Astrocyte (in vitro differentiated cells and primary cell): Measurements from ENCODE around the gene EN1. TPM values are rescaled to one million over a fixed set of nuclear protein-coding genes. Genes with fewer than 3 reads are reported as not detected.

Source experiments
- DNase-seq: peaks from one replicate; pipeline ENCODE4 v3.0.0-alpha.2; 2010; ENCODE audit warnings: low read depth
- FAIRE-seq: peaks from 2 replicates; lab custom pipeline; 2011; peaks lifted over from hg19 to GRCh38; lab: Jason Lieb, UNC
- H2AFZ ChIP-seq: 2 replicates; pipeline ENCODE4 v1.6.0; 2012; ENCODE audit warnings: low read depth, low read length, inconsistent platforms
- H3K27ac ChIP-seq: 2 replicates; pipeline ENCODE4 v1.5.1; 2011; ENCODE audit warnings: low read depth, low read length, inconsistent platforms
- H3K27me3 ChIP-seq: 2 replicates; pipeline ENCODE4 v1.6.0; 2011; ENCODE audit warnings: low read length, inconsistent platforms; ENCODE audit not compliant: insufficient read depth
- H3K36me3 ChIP-seq: 2 replicates; pipeline ENCODE4 v1.5.1; 2011; ENCODE audit warnings: low read length, inconsistent platforms; ENCODE audit not compliant: insufficient read depth
- H3K4me1 ChIP-seq: 2 replicates; pipeline ENCODE4 v1.5.1; 2011; ENCODE audit warnings: low read length, inconsistent platforms; ENCODE audit not compliant: insufficient read depth
- H3K4me2 ChIP-seq: 2 replicates; pipeline ENCODE4 v1.6.0; 2012; ENCODE audit warnings: low read length, inconsistent platforms
- H3K4me3 ChIP-seq: 2 replicates; pipeline ENCODE4 v1.5.1; 2011; ENCODE audit warnings: low read depth, mild to moderate bottlenecking, low read length, inconsistent platforms; ENCODE audit not compliant: insufficient read depth
- H3K79me2 ChIP-seq: 2 replicates; pipeline ENCODE4 v1.6.0; 2012; ENCODE audit warnings: mild to moderate bottlenecking, low read length, inconsistent platforms; ENCODE audit not compliant: insufficient read depth
- H3K9ac ChIP-seq: 2 replicates; pipeline ENCODE4 v1.6.0; 2012; ENCODE audit warnings: mild to moderate bottlenecking, low read length, inconsistent platforms
- H3K9me3 ChIP-seq: 2 replicates; pipeline ENCODE4 v1.5.1; 2012; ENCODE audit warnings: low read depth, mild to moderate bottlenecking, low read length, inconsistent platforms; ENCODE audit not compliant: insufficient read depth
- H4K20me1 ChIP-seq: 2 replicates; pipeline ENCODE4 v1.6.0; 2012; ENCODE audit warnings: low read length, inconsistent platforms; ENCODE audit not compliant: insufficient read depth
- H3K27ac Mint-ChIP-seq: one replicate; pipeline ENCODE4 v1.8.0; 2021; ENCODE audit warnings: mild to moderate bottlenecking, mixed read lengths; ENCODE audit not compliant: unreplicated experiment
- H3K27me3 Mint-ChIP-seq: one replicate; pipeline ENCODE4 v1.8.0; 2021; ENCODE audit warnings: low read depth, mixed read lengths; ENCODE audit not compliant: unreplicated experiment
- H3K36me3 Mint-ChIP-seq: one replicate; pipeline ENCODE4 v1.8.0; 2021; ENCODE audit warnings: low read depth, mixed read lengths; ENCODE audit not compliant: unreplicated experiment
- H3K4me1 Mint-ChIP-seq: one replicate; pipeline ENCODE4 v1.8.0; 2021; ENCODE audit warnings: low read depth, mixed read lengths; ENCODE audit not compliant: unreplicated experiment
- H3K4me3 Mint-ChIP-seq: one replicate; pipeline ENCODE4 v1.8.0; 2021; ENCODE audit warnings: mild to moderate bottlenecking, moderate library complexity, mixed read lengths; ENCODE audit not compliant: unreplicated experiment
- H3K9me3 Mint-ChIP-seq: one replicate; pipeline ENCODE4 v1.8.0; 2021; ENCODE audit warnings: mild to moderate bottlenecking, mixed read lengths; ENCODE audit not compliant: unreplicated experiment
- EZH2 ChIP-seq: IDR thresholded peaks from 2 replicates; pipeline ENCODE4 v1.6.1; 2012; ENCODE audit warnings: mild to moderate bottlenecking, low read length, inconsistent platforms; ENCODE audit not compliant: insufficient read depth
- total RNA-seq: library from RNA; stranded (reverse); gene quantifications from 2 replicates; pipeline ENCODE4 v1.2.1, GENCODE V29; 2021
- TF ChIP-seq, protein P1 (sequence below): IDR thresholded peaks from 2 replicates; pipeline ENCODE4 v1.5.1; 2011; ENCODE audit warnings: low read depth, mild to moderate bottlenecking, inconsistent platforms, low read length, moderate library complexity; ENCODE audit not compliant: insufficient read depth

Gene EN1
- total RNA-seq, 1 donor from 2014 or later, result 0.09 TPM

DNA sequence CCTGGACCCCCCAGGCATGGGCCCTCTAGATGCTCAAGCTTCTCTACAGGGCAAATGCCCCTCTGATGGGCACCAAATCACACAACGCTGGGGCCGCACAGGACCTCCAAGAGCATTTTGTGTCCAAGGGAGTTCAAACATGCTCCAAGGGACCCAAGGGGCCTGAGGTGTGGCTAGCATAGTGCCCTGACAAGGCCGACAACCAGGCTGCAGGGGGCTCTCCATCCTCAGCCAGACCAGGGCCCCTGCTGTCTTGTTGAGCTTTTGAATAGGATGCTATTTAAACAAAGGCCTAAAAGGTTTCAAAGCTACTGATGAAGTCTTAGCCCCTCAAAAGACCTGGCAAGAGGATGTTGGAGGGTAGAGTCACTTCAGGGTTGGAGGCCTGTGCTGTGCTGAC lies 33.1 kb downstream of the EN1 start:
- Histone ChIP-seq H3K27me3 (peaks cover 17% of the 10 kb centered on the region), H3K9ac (no peak overlapping the region), H3K4me1 (no peaks in the 10 kb centered on the region), H3K27ac (no peak overlapping the region), H3K4me2 (no peak overlapping the region), H3K79me2 (no peaks in the 10 kb centered on the region), H3K36me3 (no peaks in the 10 kb centered on the region), H3K4me3 (no peak overlapping the region), H2AFZ (no peak overlapping the region), H3K9me3 (no peaks in the 10 kb centered on the region), H4K20me1 (no peaks in the 10 kb centered on the region)
- TF ChIP-seq, protein P1, sequence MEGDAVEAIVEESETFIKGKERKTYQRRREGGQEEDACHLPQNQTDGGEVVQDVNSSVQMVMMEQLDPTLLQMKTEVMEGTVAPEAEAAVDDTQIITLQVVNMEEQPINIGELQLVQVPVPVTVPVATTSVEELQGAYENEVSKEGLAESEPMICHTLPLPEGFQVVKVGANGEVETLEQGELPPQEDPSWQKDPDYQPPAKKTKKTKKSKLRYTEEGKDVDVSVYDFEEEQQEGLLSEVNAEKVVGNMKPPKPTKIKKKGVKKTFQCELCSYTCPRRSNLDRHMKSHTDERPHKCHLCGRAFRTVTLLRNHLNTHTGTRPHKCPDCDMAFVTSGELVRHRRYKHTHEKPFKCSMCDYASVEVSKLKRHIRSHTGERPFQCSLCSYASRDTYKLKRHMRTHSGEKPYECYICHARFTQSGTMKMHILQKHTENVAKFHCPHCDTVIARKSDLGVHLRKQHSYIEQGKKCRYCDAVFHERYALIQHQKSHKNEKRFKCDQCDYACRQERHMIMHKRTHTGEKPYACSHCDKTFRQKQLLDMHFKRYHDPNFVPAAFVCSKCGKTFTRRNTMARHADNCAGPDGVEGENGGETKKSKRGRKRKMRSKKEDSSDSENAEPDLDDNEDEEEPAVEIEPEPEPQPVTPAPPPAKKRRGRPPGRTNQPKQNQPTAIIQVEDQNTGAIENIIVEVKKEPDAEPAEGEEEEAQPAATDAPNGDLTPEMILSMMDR, result no peak
- no peak for TF ChIP-seq EZH2
- no peak for DNase-seq
- peaks cover 61% of the 10 kb centered on the region for H3K27me3 Mint-ChIP-seq
- H3K27ac Mint-ChIP-seq, result no peak overlapping the region
- H3K36me3 Mint-ChIP-seq, result no peaks in the 10 kb centered on the region
- H3K9me3 Mint-ChIP-seq, result no peaks in the 10 kb centered on the region
- no peaks in the 10 kb centered on the region for H3K4me1 Mint-ChIP-seq
- no peak for FAIRE-seq
- no peak overlapping the region for H3K4me3 Mint-ChIP-seq

DNA sequence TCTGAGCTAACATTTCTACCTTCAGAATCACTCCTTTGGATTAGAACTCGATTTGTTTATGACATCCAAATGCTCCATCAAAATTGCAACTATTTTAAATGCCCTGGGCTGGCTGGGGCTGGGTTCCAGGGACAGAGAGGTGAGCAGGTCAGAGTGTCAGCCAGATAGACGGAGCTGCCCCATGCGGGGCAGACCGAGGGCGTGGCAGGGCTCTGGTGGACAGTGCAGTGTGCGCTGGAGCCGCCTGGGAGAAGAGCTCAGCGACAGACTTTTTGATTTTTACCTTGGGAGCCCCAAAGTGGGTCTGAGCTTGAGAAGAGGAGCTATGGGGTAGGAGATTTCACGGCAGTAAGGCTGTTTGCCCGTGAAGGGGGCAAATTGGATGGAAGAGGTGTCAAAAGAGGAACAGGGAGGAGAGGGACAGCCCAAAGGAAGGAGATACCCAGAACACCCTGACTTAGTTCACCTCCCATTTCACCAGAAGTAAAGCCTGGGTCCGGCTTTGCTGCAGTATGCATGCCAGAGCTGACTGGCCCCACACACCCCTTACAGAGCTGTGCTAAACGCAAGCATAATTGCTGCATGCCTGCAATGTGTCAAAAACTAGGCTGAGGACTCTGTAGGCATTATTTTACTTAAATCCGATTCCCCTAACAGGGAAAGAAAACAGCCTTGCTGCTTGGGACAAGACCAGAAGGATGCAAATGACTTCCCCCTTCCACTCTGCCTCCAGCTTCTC lies 33.7 kb downstream of the EN1 start:
- Histone ChIP-seq H3K27me3 (peaks cover 18% of the 10 kb centered on the region), H3K9ac (no peak overlapping the region), H3K4me3 (no peak overlapping the region), H3K36me3 (no peaks in the 10 kb centered on the region), H3K4me2 (no peak overlapping the region), H3K79me2 (no peaks in the 10 kb centered on the region), H3K4me1 (no peaks in the 10 kb centered on the region), H3K9me3 (no peaks in the 10 kb centered on the region), H2AFZ (no peak overlapping the region), H3K27ac (no peak overlapping the region), H4K20me1 (no peaks in the 10 kb centered on the region)
- Mint-ChIP-seq H3K4me1 (no peaks in the 10 kb centered on the region), H3K27ac (no peak overlapping the region), H3K27me3 (peaks cover 59% of the 10 kb centered on the region), H3K4me3 (no peak overlapping the region), H3K9me3 (no peaks in the 10 kb centered on the region), H3K36me3 (no peaks in the 10 kb centered on the region)
- DNase-seq (no peak), FAIRE-seq (no peak)
- TF ChIP-seq, protein P1, result no peak
- TF ChIP-seq EZH2, result no peak

DNA sequence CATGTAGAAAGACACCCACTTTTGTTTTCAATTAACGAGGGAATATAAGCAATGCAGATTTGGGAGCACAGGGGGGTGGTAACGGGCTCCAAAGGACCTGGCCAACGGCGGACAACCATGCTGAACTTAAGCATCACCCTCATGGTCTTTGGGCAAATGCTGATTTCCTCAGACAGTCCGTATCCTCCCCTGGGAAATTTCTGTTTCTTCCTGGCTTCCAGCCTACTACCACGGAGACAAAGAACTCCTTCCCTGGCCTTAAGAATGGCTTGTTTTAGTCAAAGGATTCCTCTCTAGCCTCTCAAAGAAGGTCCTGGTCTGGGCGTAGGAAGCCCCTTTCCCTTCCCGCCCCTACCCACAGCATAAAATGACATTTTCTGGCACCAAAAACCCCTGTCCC lies 34.3 kb downstream of the EN1 start:
- DNase-seq (no peak), FAIRE-seq (no peak)
- no peak overlapping the region for H3K27ac ChIP-seq
- no peaks in the 10 kb centered on the region for H4K20me1 ChIP-seq
- H3K4me3 Mint-ChIP-seq, result no peak overlapping the region
- H3K9me3 Mint-ChIP-seq, result no peaks in the 10 kb centered on the region
- no peaks in the 10 kb centered on the region for H3K79me2 ChIP-seq
- H3K9ac ChIP-seq, result no peak overlapping the region
- peaks cover 21% of the 10 kb centered on the region for H3K27me3 ChIP-seq
- peaks cover 59% of the 10 kb centered on the region for H3K27me3 Mint-ChIP-seq
- no peak overlapping the region for H3K4me3 ChIP-seq
- H3K4me1 ChIP-seq, result no peaks in the 10 kb centered on the region
- no peak for TF ChIP-seq EZH2
- TF ChIP-seq, protein P1, result no peak
- no peaks in the 10 kb centered on the region for H3K36me3 Mint-ChIP-seq
- no peaks in the 10 kb centered on the region for H3K9me3 ChIP-seq
- H3K4me2 ChIP-seq, result no peak overlapping the region
- no peak overlapping the region for H2AFZ ChIP-seq
- H3K4me1 Mint-ChIP-seq, result no peaks in the 10 kb centered on the region
- H3K36me3 ChIP-seq, result no peaks in the 10 kb centered on the region
- no peak overlapping the region for H3K27ac Mint-ChIP-seq
